Kidney (tissue), 14 donors: ENCODE data around the gene ZNF438. TPM values are rescaled to one million over a fixed set of nuclear protein-coding genes. Genes with fewer than 3 reads are reported as not detected.

ENCODE experiments used
- DNase-seq, 5 donors: peaks; one replicate each; pipeline ENCODE4 v3.0.0-alpha.2; 2013 to 2020
- FAIRE-seq: peaks from 2 replicates; lab custom pipeline; 2012; peaks lifted over from hg19 to GRCh38; lab: Jason Lieb, UNC
- H3K27ac ChIP-seq, 2 donors: one replicate each; pipeline ENCODE4 v1.7.0; 2013; ENCODE audit warnings: low read depth in 2 of 2, low read length in 2 of 2, inconsistent platforms in 1 of 2
- H3K27me3 ChIP-seq: one replicate; pipeline ENCODE4 v1.7.1; 2013; ENCODE audit warnings: low read length, inconsistent platforms; ENCODE audit not compliant: control insufficient read depth, insufficient read depth
- H3K36me3 ChIP-seq, 3 donors: one replicate each; pipeline versions ENCODE4 v1.7.0 to v1.7.1; 2013; ENCODE audit warnings: low read length in 3 of 3, control low read depth in 1 of 3, inconsistent platforms in 1 of 3; ENCODE audit not compliant: insufficient read depth in 3 of 3, control insufficient read depth in 2 of 3
- H3K4me1 ChIP-seq, 3 donors: one replicate each; pipeline versions ENCODE4 v1.7.0 to v1.7.1; 2013; ENCODE audit warnings: low read length in 3 of 3, inconsistent platforms in 1 of 3, low read depth in 1 of 3; ENCODE audit not compliant: control insufficient read depth in 2 of 3, insufficient read depth in 2 of 3
- H3K4me3 ChIP-seq, 3 donors: one replicate each; pipeline versions ENCODE4 v1.7.0 to v1.8.1; 2013; ENCODE audit warnings: low read length in 3 of 3, control low read depth in 1 of 3, inconsistent platforms in 1 of 3
- H3K9ac ChIP-seq, 3 donors: one replicate each; pipeline versions ENCODE4 v1.7.0 to v1.7.1; 2013; ENCODE audit warnings: low read length in 3 of 3, control low read depth in 1 of 3, inconsistent platforms in 1 of 3
- H3K9me3 ChIP-seq, 3 donors: one replicate each; pipeline versions ENCODE4 v1.7.0 to v1.7.1; 2013; ENCODE audit warnings: low read length in 3 of 3, control low read depth in 1 of 3, inconsistent platforms in 1 of 3; ENCODE audit not compliant: control insufficient read depth in 2 of 3, insufficient read depth in 1 of 3
- CTCF ChIP-seq: IDR thresholded peaks from 3 replicates; pipeline ENCODE4 v1.5.1; 2012; ENCODE audit warnings: mild to moderate bottlenecking, moderate library complexity, borderline replicate concordance; ENCODE audit not compliant: insufficient read depth; ENCODE audit errors: extremely low read depth
- intact Hi-C: fragments of 100-400 bp; cut with DNase I; formaldehyde crosslinking; loops from one replicate; pipeline ENCODE4 v1.11.1; 2022
- polyA plus RNA-seq: library from polyadenylated mRNA; stranded (reverse); fragments of 350-450 nt; fragmentation: Illumina TruSeq; extraction: RNeasy Lipid Tissue Mini Kit (QIAGEN cat#74804); gene quantifications from one replicate; pipeline ENCODE4 v1.2.3, GENCODE V29; 2014; ENCODE audit warnings: low read depth, low replicate concordance; ENCODE audit not compliant: insufficient read depth
- total RNA-seq: library from RNA; stranded (reverse); fragmentation: NEBNext Ultra II Directional; extraction: Animal tissue kit (Norgen Biotek cat#: 25700); gene quantifications from one replicate; pipeline ENCODE4 v1.2.1, GENCODE V29; 2021
- donor health status: control.
- donor health status: control.
- donor health status: control.
- donor health status: control.
- donor health status: control.
- donor health status: DM: yes; HTN: yes; CAD: no.
- donor health status: Normal renal cell carcinoma (clear cell type).

The ZNF438 gene
- total and polyA plus RNA-seq, 2 donors from 2014 or later = 5.9 to 9.9 TPM

GRCh38 chr10:30940256-30940655, 91.4 kb downstream of the ZNF438 start:
- Histone ChIP-seq H3K27ac (no peak overlapping the region), H3K9ac (no peak overlapping the region), H3K4me1 (peaks cover 0 to 2% (median 0%) of the 10 kb centered on the region in 3 donors), H3K9me3 (no peaks in the 10 kb centered on the region), H3K27me3 (no peaks in the 10 kb centered on the region), H3K36me3 (peaks cover 0 to 2% (median 0%) of the 10 kb centered on the region in 3 donors), H3K4me3 (no peak overlapping the region)
- intact Hi-C loops = no loop called here
- FAIRE-seq = no peak
- peak in 1 of 5 donors; percentile 40 for DNase-seq
- TF ChIP-seq CTCF = no peak

GRCh38 chr10:30939643-30940251, 91.9 kb downstream of the ZNF438 start:
- TF ChIP-seq CTCF = no peak

GRCh38 chr10:30935078-30935477, 96.6 kb downstream of the ZNF438 start:
- no peak for FAIRE-seq
- peaks cover 0 to 2% (median 0%) of the 10 kb centered on the region in 3 donors for H3K4me1 ChIP-seq
- peaks cover 0 to 5% (median 0%) of the 10 kb centered on the region in 3 donors for H3K36me3 ChIP-seq
- intact Hi-C loops = no loop called here
- H3K4me3 ChIP-seq = no peak overlapping the region
- H3K9me3 ChIP-seq = no peaks in the 10 kb centered on the region
- no peaks in the 10 kb centered on the region for H3K27me3 ChIP-seq
- TF ChIP-seq CTCF = no peak
- DNase-seq = no peak
- H3K9ac ChIP-seq = no peak overlapping the region
- no peak overlapping the region for H3K27ac ChIP-seq

More at GRCh38 chr10:30939643-30940251, 91.9 kb downstream of the ZNF438 start:
- DNase-seq = peak in 1 of 5 donors; percentile 8
- H3K4me3 ChIP-seq = no peak overlapping the region
- no peaks in the 10 kb centered on the region for H3K27me3 ChIP-seq
- H3K9me3 ChIP-seq = no peaks in the 10 kb centered on the region
- peaks cover 0 to 2% (median 0%) of the 10 kb centered on the region in 3 donors for H3K4me1 ChIP-seq
- FAIRE-seq = no peak
- intact Hi-C loops = no loop called here
- H3K36me3 ChIP-seq = peaks cover 0 to 5% (median 0%) of the 10 kb centered on the region in 3 donors
- no peak overlapping the region for H3K9ac ChIP-seq
- no peak overlapping the region for H3K27ac ChIP-seq
